SK-N-SH treated with all-trans-retinoic acid at 6 μM for 48 hours (cell line): ENCODE data around the gene PCTP.
A peak's percentile ranks its signal among the peaks of the same experiment; 100 is the strongest.

Source experiments
- ATAC-seq: fragments of 200-7000 bp; cut with Tn5 transposase; 3 replicates; pipeline ENCODE4 v1.9.1; 2020; ENCODE audit warnings: mild to moderate bottlenecking, moderate library complexity
- ARNTL ChIP-seq: fragments of 450-650 bp; formaldehyde crosslinking; IDR thresholded peaks from 2 replicates; pipeline ENCODE4 v1.5.0; 2020; ENCODE audit warnings: low read depth, mild to moderate bottlenecking, moderate library complexity, borderline replicate concordance
- BACH2 ChIP-seq: fragments of 250-450 bp; sonication (Bioruptor Pico); IDR thresholded peaks from 2 replicates; pipeline ENCODE4 v1.9.0; 2021; ENCODE audit warnings: mild to moderate bottlenecking, borderline replicate concordance
- CREB5 ChIP-seq: fragments of 250-450 bp; sonication (Bioruptor Pico); IDR thresholded peaks from 2 replicates; pipeline ENCODE4 v1.5.1; 2020; ENCODE audit warnings: low read depth, mild to moderate bottlenecking, moderate library complexity
- CSDC2 ChIP-seq: fragments of 250-450 bp; sonication (Bioruptor Pico); IDR thresholded peaks from 2 replicates; pipeline ENCODE4 v1.5.0; 2020; ENCODE audit warnings: mild to moderate bottlenecking, moderate library complexity
- CSRNP3 ChIP-seq: fragments of 250-450 bp; sonication (Bioruptor Pico); IDR thresholded peaks from 2 replicates; pipeline ENCODE4 v1.5.1; 2021; ENCODE audit warnings: mild to moderate bottlenecking, moderate library complexity
- ESRRG ChIP-seq: fragments of 250-450 bp; sonication (Bioruptor Pico); IDR thresholded peaks from 2 replicates; pipeline ENCODE4 v1.6.1; 2021; ENCODE audit warnings: mild to moderate bottlenecking
- GLIS3 ChIP-seq: fragments of 250-450 bp; sonication (Bioruptor Pico); IDR thresholded peaks from 2 replicates; pipeline ENCODE4 v1.5.0; 2020; ENCODE audit warnings: mild to moderate bottlenecking, moderate library complexity
- ISL1 ChIP-seq: fragments of 250-450 bp; sonication (Bioruptor Pico); IDR thresholded peaks from 2 replicates; pipeline ENCODE4 v2.1.2; 2022; ENCODE audit warnings: mild to moderate bottlenecking, moderate library complexity
- OSR1 ChIP-seq: fragments of 250-450 bp; sonication (Bioruptor Pico); IDR thresholded peaks from 2 replicates; pipeline ENCODE4 v1.8.0; 2022; ENCODE audit warnings: moderate library complexity, mild to moderate bottlenecking, inconsistent platforms
- PATZ1 ChIP-seq: fragments of 250-450 bp; sonication (Bioruptor Pico); IDR thresholded peaks from 2 replicates; pipeline ENCODE4 v1.8.0; 2020; ENCODE audit warnings: mild to moderate bottlenecking, moderate library complexity, borderline replicate concordance
- POU6F1 ChIP-seq: fragments of 250-450 bp; sonication (Bioruptor Pico); IDR thresholded peaks from 2 replicates; pipeline ENCODE4 v1.8.0; 2021; ENCODE audit warnings: low read depth, mild to moderate bottlenecking, moderate library complexity, borderline replicate concordance
- PPARA ChIP-seq: fragments of 250-450 bp; sonication (Bioruptor Pico); IDR thresholded peaks from 2 replicates; pipeline ENCODE4 v1.5.0; 2020; ENCODE audit warnings: mild to moderate bottlenecking, borderline replicate concordance
- RARB ChIP-seq: fragments of 250-450 bp; sonication (Bioruptor Pico); IDR thresholded peaks from 2 replicates; pipeline ENCODE4 v1.8.0; 2021; ENCODE audit warnings: mild to moderate bottlenecking, moderate library complexity
- SNAI2 ChIP-seq: fragments of 250-450 bp; sonication (Bioruptor Pico); IDR thresholded peaks from 2 replicates; pipeline ENCODE4 v1.5.0; 2020; ENCODE audit warnings: mild to moderate bottlenecking, moderate library complexity
- TCF4 ChIP-seq: fragments of 250-450 bp; sonication (Bioruptor Pico); IDR thresholded peaks from 2 replicates; pipeline ENCODE4 v1.8.0; 2021; ENCODE audit warnings: mild to moderate bottlenecking, moderate library complexity, borderline replicate concordance
- TSHZ2 ChIP-seq: fragments of 250-450 bp; sonication (Bioruptor Pico); IDR thresholded peaks from 2 replicates; pipeline ENCODE4 v1.5.0; 2020; ENCODE audit warnings: mild to moderate bottlenecking, moderate library complexity
- ZC3H10 ChIP-seq: fragments of 250-450 bp; sonication (Bioruptor Pico); IDR thresholded peaks from 2 replicates; pipeline ENCODE4 v1.5.1; 2021; ENCODE audit warnings: mild to moderate bottlenecking, moderate library complexity
- ZFP3 ChIP-seq: fragments of 250-450 bp; sonication (Bioruptor Pico); IDR thresholded peaks from 2 replicates; pipeline ENCODE4 v1.5.0; 2020; ENCODE audit warnings: mild to moderate bottlenecking, moderate library complexity
- ZNF565 ChIP-seq: fragments of 450-650 bp; formaldehyde crosslinking; conservative IDR thresholded peaks from 2 replicates; pipeline ENCODE4 v1.5.0; 2020; ENCODE audit warnings: low read depth, mild to moderate bottlenecking, moderate library complexity
- ZNF70 ChIP-seq: fragments of 450-650 bp; formaldehyde crosslinking; IDR thresholded peaks from 2 replicates; pipeline ENCODE4 v1.5.0; 2020; ENCODE audit warnings: mild to moderate bottlenecking, moderate library complexity
- ZNF8 ChIP-seq: fragments of 450-650 bp; formaldehyde crosslinking; IDR thresholded peaks from 2 replicates; pipeline ENCODE4 v1.5.0; 2020; ENCODE audit warnings: mild to moderate bottlenecking, moderate library complexity

Gene PCTP

GRCh38 chr17:55717432-55717831 lies 33.4 kb upstream of the PCTP start:
- TF ChIP-seq BACH2 (CRISPR knock-in tag) (no peak), ZNF70 (CRISPR knock-in tag) (no peak), TCF4 (CRISPR knock-in tag) (no peak), ZC3H10 (no peak), ZFP3 (CRISPR knock-in tag) (no peak), ISL1 (CRISPR knock-in tag) (no peak), PATZ1 (CRISPR knock-in tag) (no peak), GLIS3 (no peak), CSRNP3 (CRISPR knock-in tag) (no peak), RARB (no peak), ESRRG (CRISPR knock-in tag) (no peak), CSDC2 (CRISPR knock-in tag) (no peak), OSR1 (CRISPR knock-in tag) (no peak), ZNF565 (no peak), TSHZ2 (CRISPR knock-in tag) (no peak)
- no peak for ATAC-seq

GRCh38 chr17:55717898-55718735 lies 32.7 kb upstream of the PCTP start:
- TF ChIP-seq ZC3H10: no peak
- no peak for TF ChIP-seq GLIS3
- TF ChIP-seq ZNF565: no peak
- TF ChIP-seq SNAI2 (CRISPR knock-in tag): no peak
- TF ChIP-seq CREB5 (CRISPR knock-in tag): no peak
- no peak for TF ChIP-seq ZNF8 (CRISPR knock-in tag)
- TF ChIP-seq PATZ1 (CRISPR knock-in tag): no peak
- TF ChIP-seq ARNTL (CRISPR knock-in tag): no peak
- TF ChIP-seq BACH2 (CRISPR knock-in tag): no peak
- no peak for TF ChIP-seq CSRNP3 (CRISPR knock-in tag)
- TF ChIP-seq ZFP3 (CRISPR knock-in tag): no peak
- TF ChIP-seq PPARA: no peak
- TF ChIP-seq POU6F1 (CRISPR knock-in tag): no peak
- no peak for TF ChIP-seq CSDC2 (CRISPR knock-in tag)
- TF ChIP-seq ISL1 (CRISPR knock-in tag): no peak
- TF ChIP-seq ZNF70 (CRISPR knock-in tag): no peak
- TF ChIP-seq OSR1 (CRISPR knock-in tag): no peak
- peak; percentile 77 for ATAC-seq
